Osteoblast (primary cell): ENCODE measurements around the gene TCF4. TPM values are rescaled to one million over a fixed set of nuclear protein-coding genes. Genes with fewer than 3 reads are reported as not detected.

Source experiments
- DNase-seq: peaks from one replicate; pipeline ENCODE4 v3.0.0; 2011; ENCODE audit warnings: low spot score, mixed read lengths; ENCODE audit not compliant: insufficient read length; ENCODE audit errors: missing footprints
- H2AFZ ChIP-seq: 2 replicates; pipeline ENCODE4 v1.6.0; 2011; ENCODE audit warnings: mild to moderate bottlenecking, low read length
- H3K27ac ChIP-seq: 2 replicates; pipeline ENCODE4 v1.5.1; 2011; ENCODE audit warnings: mild to moderate bottlenecking, low read depth, low read length, moderate library complexity
- H3K27me3 ChIP-seq: 2 replicates; pipeline ENCODE4 v1.6.0; 2012; ENCODE audit warnings: mild to moderate bottlenecking, control low read depth, inconsistent platforms, low read length, moderate library complexity; ENCODE audit not compliant: insufficient read depth
- H3K36me3 ChIP-seq: 2 replicates; pipeline ENCODE4 v1.5.1; 2011; ENCODE audit warnings: mild to moderate bottlenecking, low read length, control low read depth, moderate library complexity; ENCODE audit not compliant: insufficient read depth
- H3K4me1 ChIP-seq: 2 replicates; pipeline ENCODE4 v1.5.1; 2011; ENCODE audit warnings: mild to moderate bottlenecking, low read length, control low read depth, moderate library complexity; ENCODE audit not compliant: insufficient read depth
- H3K4me2 ChIP-seq: 2 replicates; pipeline ENCODE4 v1.6.0; 2011; ENCODE audit warnings: mild to moderate bottlenecking, low read length; ENCODE audit not compliant: insufficient read depth
- H3K4me3 ChIP-seq: fragments of 200-600 bp; sonication (generic); 3 replicates; pipeline ENCODE4 v1.5.1; 2012; ENCODE audit warnings: mild to moderate bottlenecking, low read length, inconsistent platforms; ENCODE audit not compliant: insufficient read depth
- H3K79me2 ChIP-seq: 2 replicates; pipeline ENCODE4 v1.6.0; 2012; ENCODE audit warnings: mild to moderate bottlenecking, low read length, control low read depth, inconsistent platforms; ENCODE audit not compliant: insufficient read depth
- H3K9me3 ChIP-seq: 2 replicates; pipeline ENCODE4 v1.5.1; 2011; ENCODE audit warnings: low read depth, low read length, control low read depth
- H4K20me1 ChIP-seq: 2 replicates; pipeline ENCODE4 v1.6.0; 2012; ENCODE audit warnings: mild to moderate bottlenecking, low read length, control low read depth; ENCODE audit not compliant: insufficient read depth
- total RNA-seq: library from RNA; depleted of rRNA; stranded (reverse); fragments of >200 nt; gene quantifications from 2 replicates; pipeline ENCODE4 v1.2.3, GENCODE V29; 2012
- TF ChIP-seq, protein P1 (sequence below): IDR thresholded peaks from 2 replicates; pipeline ENCODE4 v1.5.1; 2011; ENCODE audit warnings: mild to moderate bottlenecking, low read depth, low read length, moderate library complexity; ENCODE audit errors: extremely low read depth

The TCF4 gene
- total RNA-seq, 1 donor = 87.2 TPM

DNA sequence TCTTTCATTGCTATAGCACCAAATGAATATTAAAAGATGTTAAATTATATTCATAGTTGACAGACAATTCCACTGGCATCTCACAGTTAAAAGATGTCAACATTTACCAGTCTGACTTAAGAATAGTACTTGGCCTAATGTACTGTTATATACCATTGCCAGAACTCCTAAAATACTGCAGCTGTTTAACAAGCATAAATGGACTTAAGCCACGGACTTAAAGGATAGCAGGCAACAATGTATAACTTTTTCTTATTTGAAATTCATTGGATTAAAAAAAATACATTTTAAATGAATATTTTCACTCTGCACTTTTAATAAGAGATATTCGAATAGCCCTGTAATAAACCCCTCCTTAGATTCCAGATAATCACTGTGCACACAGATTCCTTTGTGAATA lies 3.8 kb downstream of the TCF4 start:
- no peaks in the 10 kb centered on the region for H3K9me3 ChIP-seq
- no peak overlapping the region for H3K4me3 ChIP-seq
- H3K79me2 ChIP-seq = peaks cover 57% of the 10 kb centered on the region
- no peak for DNase-seq
- H3K4me1 ChIP-seq = peaks cover 20% of the 10 kb centered on the region
- no peaks in the 10 kb centered on the region for H4K20me1 ChIP-seq
- H3K27ac ChIP-seq = no peak overlapping the region
- H3K36me3 ChIP-seq = peaks cover 6% of the 10 kb centered on the region
- H3K4me2 ChIP-seq = peak overlapping the region; percentile 10
- no peaks in the 10 kb centered on the region for H3K27me3 ChIP-seq
- no peak overlapping the region for H2AFZ ChIP-seq
- TF ChIP-seq, protein P1, sequence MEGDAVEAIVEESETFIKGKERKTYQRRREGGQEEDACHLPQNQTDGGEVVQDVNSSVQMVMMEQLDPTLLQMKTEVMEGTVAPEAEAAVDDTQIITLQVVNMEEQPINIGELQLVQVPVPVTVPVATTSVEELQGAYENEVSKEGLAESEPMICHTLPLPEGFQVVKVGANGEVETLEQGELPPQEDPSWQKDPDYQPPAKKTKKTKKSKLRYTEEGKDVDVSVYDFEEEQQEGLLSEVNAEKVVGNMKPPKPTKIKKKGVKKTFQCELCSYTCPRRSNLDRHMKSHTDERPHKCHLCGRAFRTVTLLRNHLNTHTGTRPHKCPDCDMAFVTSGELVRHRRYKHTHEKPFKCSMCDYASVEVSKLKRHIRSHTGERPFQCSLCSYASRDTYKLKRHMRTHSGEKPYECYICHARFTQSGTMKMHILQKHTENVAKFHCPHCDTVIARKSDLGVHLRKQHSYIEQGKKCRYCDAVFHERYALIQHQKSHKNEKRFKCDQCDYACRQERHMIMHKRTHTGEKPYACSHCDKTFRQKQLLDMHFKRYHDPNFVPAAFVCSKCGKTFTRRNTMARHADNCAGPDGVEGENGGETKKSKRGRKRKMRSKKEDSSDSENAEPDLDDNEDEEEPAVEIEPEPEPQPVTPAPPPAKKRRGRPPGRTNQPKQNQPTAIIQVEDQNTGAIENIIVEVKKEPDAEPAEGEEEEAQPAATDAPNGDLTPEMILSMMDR = no peak

- H3K4me2 ChIP-seq = no peak overlapping the region
- no peak for DNase-seq
These were observed 5.7 kb downstream of the TCF4 start for GRCh38 chr18:55582325-55582724.

DNA sequence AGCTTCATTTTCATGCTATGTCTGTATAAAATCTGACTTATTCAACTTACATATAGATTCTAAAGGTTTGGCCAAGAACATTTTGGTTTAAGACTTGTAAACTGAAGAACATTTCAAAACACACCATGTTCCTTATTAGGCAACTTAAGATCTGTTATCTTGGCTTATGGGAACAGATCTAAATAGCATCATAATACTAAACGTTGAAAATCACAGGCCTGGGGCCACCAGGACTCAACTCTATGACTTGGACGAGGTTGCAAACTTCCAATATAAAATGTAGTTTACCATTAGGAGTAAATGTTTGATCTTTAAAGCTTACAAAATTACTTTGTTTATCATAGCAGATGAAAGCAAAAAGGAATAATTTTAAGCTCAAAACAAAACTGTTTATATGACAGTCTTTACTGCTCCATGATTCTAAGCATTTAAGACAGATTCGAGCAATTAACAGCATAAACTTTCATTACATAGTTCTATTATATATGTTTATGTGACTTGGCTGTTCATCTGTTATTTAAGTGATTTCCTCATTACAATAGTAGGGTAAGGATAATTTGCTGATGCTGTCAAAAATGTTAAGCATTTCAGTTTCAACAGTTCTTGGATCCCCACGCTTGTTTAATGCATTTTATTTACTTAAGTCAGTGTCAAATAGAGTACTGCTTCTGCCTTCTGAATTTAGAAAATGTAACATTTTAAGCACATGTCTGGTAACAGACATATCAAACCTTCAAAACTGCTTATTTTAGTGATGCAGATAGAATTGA lies 8.3 kb downstream of the TCF4 start:
- Histone ChIP-seq H4K20me1 (no peaks in the 10 kb centered on the region), H3K4me2 (no peak overlapping the region), H3K4me3 (no peak overlapping the region), H3K9me3 (no peaks in the 10 kb centered on the region), H3K79me2 (peaks cover 45% of the 10 kb centered on the region), H2AFZ (no peak overlapping the region), H3K27me3 (no peaks in the 10 kb centered on the region), H3K36me3 (peaks cover 6% of the 10 kb centered on the region), H3K4me1 (peaks cover 6% of the 10 kb centered on the region), H3K27ac (no peak overlapping the region)
- TF ChIP-seq, protein P1 = no peak
- DNase-seq = no peak

More at GRCh38 chr18:55582325-55582724, 5.7 kb downstream of the TCF4 start:
- no peak overlapping the region for H3K4me3 ChIP-seq
- no peak overlapping the region for H3K27ac ChIP-seq
- no peaks in the 10 kb centered on the region for H3K27me3 ChIP-seq
- no peaks in the 10 kb centered on the region for H4K20me1 ChIP-seq
- H3K9me3 ChIP-seq = no peaks in the 10 kb centered on the region
- TF ChIP-seq, protein P1 = no peak
- no peak overlapping the region for H2AFZ ChIP-seq
- peaks cover 20% of the 10 kb centered on the region for H3K4me1 ChIP-seq
- peaks cover 6% of the 10 kb centered on the region for H3K36me3 ChIP-seq
- peaks cover 65% of the 10 kb centered on the region for H3K79me2 ChIP-seq

DNA sequence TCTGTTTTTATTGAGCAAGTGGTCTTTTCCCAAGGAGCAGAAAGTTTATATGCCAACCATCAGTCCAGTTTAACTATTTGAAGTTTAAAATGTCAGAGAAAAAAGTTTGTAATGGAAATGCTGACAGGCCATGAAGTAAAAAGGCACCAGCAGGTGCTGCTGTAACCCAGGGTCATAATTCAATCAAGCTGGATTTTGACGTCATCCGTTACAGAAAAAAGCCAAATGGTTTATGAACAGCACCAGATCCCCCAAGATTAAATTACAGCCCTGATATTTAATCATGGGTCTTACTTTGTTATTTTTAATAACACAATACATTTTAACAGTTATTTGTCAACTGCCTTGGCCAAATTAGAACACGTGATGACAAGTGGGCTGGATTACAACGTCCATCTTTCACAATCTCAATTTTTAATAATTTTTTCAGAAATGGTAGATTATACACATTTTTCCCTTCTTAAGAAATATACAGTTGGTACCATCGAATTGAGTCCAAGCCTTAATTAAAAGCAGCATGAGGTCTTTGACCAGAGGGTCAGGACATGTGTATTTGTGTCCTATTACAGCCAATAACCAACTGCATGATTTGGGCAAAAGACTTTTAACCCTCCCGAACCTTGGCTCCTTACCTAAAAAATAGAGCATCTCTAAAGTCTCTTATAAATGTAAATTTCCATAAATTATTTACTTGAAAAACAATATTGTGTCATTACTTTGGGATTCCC lies 10.0 kb downstream of the TCF4 start:
- Histone ChIP-seq H3K4me3 (no peak overlapping the region), H3K27ac (no peak overlapping the region), H3K4me1 (peaks cover 6% of the 10 kb centered on the region), H4K20me1 (no peaks in the 10 kb centered on the region), H2AFZ (no peak overlapping the region), H3K79me2 (peaks cover 45% of the 10 kb centered on the region), H3K4me2 (no peak overlapping the region), H3K27me3 (no peaks in the 10 kb centered on the region), H3K36me3 (no peaks in the 10 kb centered on the region), H3K9me3 (no peaks in the 10 kb centered on the region)
- DNase-seq = no peak
- TF ChIP-seq, protein P1 = peak; percentile 20
